T-helper 2 cell treated with Interferon-gamma antibody and Interleukin-4, amounts not matched to agents 5 μg/mL and 100 μg/mL, for 36 hours (primary cell): ENCODE results near the gene FAM217A.
"Not testable (repeated sequence)": the region's sequence is repeated elsewhere in the genome, so short reads cannot be mapped to it uniquely, and the experiment has no call there.

Experiments used
- DNase-seq: peaks from one replicate; pipeline ENCODE4 v3.0.0; 2021; ENCODE audit warnings: low spot score
- H3K27ac Mint-ChIP-seq: one replicate; pipeline ENCODE4 v1.8.0; 2021; ENCODE audit warnings: mild to moderate bottlenecking, mixed read lengths
- H3K27me3 Mint-ChIP-seq: one replicate; pipeline ENCODE4 v1.8.0; 2021; ENCODE audit warnings: low read depth, mixed read lengths
- H3K36me3 Mint-ChIP-seq: one replicate; pipeline ENCODE4 v1.8.0; 2021; ENCODE audit warnings: low read depth, mixed read lengths
- H3K4me1 Mint-ChIP-seq: one replicate; pipeline ENCODE4 v1.8.0; 2021; ENCODE audit warnings: low read depth, mixed read lengths
- H3K4me3 Mint-ChIP-seq: one replicate; pipeline ENCODE4 v1.8.0; 2022; ENCODE audit warnings: mild to moderate bottlenecking, moderate library complexity, mixed read lengths
- H3K9me3 Mint-ChIP-seq: one replicate; pipeline ENCODE4 v1.8.0; 2021; ENCODE audit warnings: mixed read lengths

The FAM217A gene

DNA sequence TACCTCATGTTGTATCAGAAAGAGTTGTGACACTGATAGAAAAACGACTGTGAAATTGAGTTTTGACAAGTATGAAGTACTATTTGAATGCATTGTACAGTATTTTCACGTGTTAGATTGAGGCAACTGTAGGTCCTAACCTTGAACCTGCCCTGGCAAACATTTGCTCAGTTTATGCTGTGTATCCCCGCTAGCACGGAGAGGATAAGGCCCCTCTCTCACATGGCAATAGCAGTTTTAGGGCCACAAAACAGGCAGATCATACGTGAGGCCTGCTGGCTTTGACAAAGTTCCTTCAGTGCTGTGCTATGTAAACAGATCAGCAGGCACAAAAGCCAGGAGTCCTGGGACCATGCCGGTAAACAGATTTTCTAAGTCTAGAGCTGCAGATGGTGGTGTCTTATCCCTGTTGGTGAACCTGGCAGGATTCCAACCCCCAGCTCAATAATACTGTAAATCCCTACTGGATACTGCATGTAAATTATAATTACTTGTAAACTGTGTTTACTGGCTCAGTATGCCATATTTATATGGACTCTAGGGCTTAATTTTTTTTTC is 23.8 kb upstream of the FAM217A start:
- Mint-ChIP-seq H3K4me3 (no peak overlapping the region), H3K27ac (no peak overlapping the region), H3K27me3 (peaks cover 18% of the 10 kb centered on the region), H3K4me1 (no peaks in the 10 kb centered on the region), H3K36me3 (no peaks in the 10 kb centered on the region), H3K9me3 (no peaks in the 10 kb centered on the region)
- no peak for DNase-seq

DNA sequence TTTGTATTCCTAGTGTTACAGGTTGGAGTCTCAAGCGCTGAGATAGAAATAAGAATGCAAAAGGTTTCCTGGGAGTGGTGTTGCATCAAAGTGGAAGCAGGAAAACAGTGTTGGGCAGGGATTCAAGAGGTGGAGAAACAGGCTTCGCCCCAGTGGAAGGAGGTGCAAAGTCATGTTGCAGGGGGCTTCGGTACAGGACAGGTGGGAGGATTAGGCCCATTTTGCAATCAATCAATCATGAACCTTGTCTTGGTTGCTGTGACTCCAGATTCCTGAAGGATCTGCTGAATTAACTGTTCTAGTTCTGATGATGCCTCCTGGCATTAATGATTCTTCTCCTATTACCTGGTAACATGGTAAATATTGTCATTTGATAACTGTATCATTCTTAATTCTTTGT is 22.4 kb upstream of the FAM217A start:
- H3K27ac Mint-ChIP-seq, result no peak overlapping the region
- no peaks in the 10 kb centered on the region for H3K9me3 Mint-ChIP-seq
- peaks cover 12% of the 10 kb centered on the region for H3K27me3 Mint-ChIP-seq
- no peaks in the 10 kb centered on the region for H3K4me1 Mint-ChIP-seq
- H3K4me3 Mint-ChIP-seq, result no peak overlapping the region
- no peak for DNase-seq
- H3K36me3 Mint-ChIP-seq, result no peaks in the 10 kb centered on the region

- Mint-ChIP-seq H3K27me3 (peaks cover 6% of the 10 kb centered on the region), H3K27ac (no peak overlapping the region), H3K4me1 (no peaks in the 10 kb centered on the region), H3K36me3 (no peaks in the 10 kb centered on the region), H3K4me3 (no peak overlapping the region), H3K9me3 (no peaks in the 10 kb centered on the region)
- DNase-seq, result no peak
Measured at GRCh38 chr6:4100655-4101054, 21.7 kb upstream of the FAM217A start.

GRCh38 chr6:4093288-4093687 is 14.4 kb upstream of the FAM217A start:
- Mint-ChIP-seq H3K27ac (no peak overlapping the region), H3K27me3 (peaks cover 3% of the 10 kb centered on the region), H3K4me1 (no peaks in the 10 kb centered on the region), H3K4me3 (no peak overlapping the region), H3K36me3 (no peaks in the 10 kb centered on the region), H3K9me3 (no peaks in the 10 kb centered on the region)
- no peak for DNase-seq

- no peak overlapping the region for H3K4me3 Mint-ChIP-seq
- no peaks in the 10 kb centered on the region for H3K9me3 Mint-ChIP-seq
- no peaks in the 10 kb centered on the region for H3K36me3 Mint-ChIP-seq
- DNase-seq, result no peak
- H3K27me3 Mint-ChIP-seq, result peaks cover 3% of the 10 kb centered on the region
- no peaks in the 10 kb centered on the region for H3K4me1 Mint-ChIP-seq
- no peak overlapping the region for H3K27ac Mint-ChIP-seq
Measured at GRCh38 chr6:4091941-4092340, 13.0 kb upstream of the FAM217A start.

GRCh38 chr6:4090043-4090442 is 11.1 kb upstream of the FAM217A start:
- not testable (repeated sequence) for H3K36me3 Mint-ChIP-seq, H3K9me3 Mint-ChIP-seq, H3K4me1 Mint-ChIP-seq, H3K27ac Mint-ChIP-seq, H3K27me3 Mint-ChIP-seq, H3K4me3 Mint-ChIP-seq, DNase-seq

DNA sequence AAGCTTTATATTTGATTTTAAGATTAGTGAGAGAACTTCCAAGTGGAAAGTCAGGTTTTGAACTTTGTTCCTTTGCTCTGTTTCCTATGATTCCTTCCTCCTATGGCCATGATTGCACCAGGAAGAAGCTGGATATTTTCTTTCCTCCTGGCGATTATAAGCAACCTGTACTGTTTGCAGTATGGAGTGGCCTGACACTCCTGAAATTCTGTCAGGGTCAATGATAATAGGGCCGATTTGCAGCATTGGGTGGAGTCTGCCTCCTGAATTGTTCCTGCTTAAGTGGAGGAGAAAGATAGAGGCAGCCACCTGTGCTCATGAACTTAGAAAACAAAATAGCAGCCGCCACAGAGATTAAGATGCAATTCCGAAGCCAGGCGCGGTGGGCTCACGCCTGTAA is 9.8 kb upstream of the FAM217A start:
- H3K36me3 Mint-ChIP-seq, result no peaks in the 10 kb centered on the region

DNA sequence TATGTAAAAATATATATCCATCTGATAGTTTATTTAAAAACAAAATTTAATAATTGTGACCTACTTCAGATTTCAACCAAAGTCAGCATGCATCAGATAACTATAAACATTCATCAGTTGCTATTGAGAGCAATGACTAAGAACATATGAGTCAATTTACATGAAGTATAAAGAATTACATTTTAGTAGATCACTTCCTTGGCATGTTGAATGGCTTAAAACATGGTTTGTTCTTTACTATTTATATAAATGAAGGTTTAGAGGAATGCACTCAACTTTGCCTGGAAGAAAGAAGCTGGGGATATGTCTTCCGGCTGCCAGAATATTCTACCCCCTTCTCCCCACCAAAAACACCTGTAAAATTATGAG is 6.4 kb upstream of the FAM217A start:
- no peak overlapping the region for H3K4me3 Mint-ChIP-seq
- H3K27ac Mint-ChIP-seq, result no peak overlapping the region
- peaks cover 6% of the 10 kb centered on the region for H3K27me3 Mint-ChIP-seq
- H3K9me3 Mint-ChIP-seq, result no peaks in the 10 kb centered on the region
- H3K36me3 Mint-ChIP-seq, result no peaks in the 10 kb centered on the region
- DNase-seq, result no peak
- H3K4me1 Mint-ChIP-seq, result no peaks in the 10 kb centered on the region

More for the DNA sequence above, 9.8 kb upstream of the FAM217A start:
- H3K4me1 Mint-ChIP-seq, result no peaks in the 10 kb centered on the region
- DNase-seq, result no peak
- peaks cover 6% of the 10 kb centered on the region for H3K27me3 Mint-ChIP-seq
- no peak overlapping the region for H3K27ac Mint-ChIP-seq
- H3K4me3 Mint-ChIP-seq, result no peak overlapping the region
- H3K9me3 Mint-ChIP-seq, result no peaks in the 10 kb centered on the region

DNA sequence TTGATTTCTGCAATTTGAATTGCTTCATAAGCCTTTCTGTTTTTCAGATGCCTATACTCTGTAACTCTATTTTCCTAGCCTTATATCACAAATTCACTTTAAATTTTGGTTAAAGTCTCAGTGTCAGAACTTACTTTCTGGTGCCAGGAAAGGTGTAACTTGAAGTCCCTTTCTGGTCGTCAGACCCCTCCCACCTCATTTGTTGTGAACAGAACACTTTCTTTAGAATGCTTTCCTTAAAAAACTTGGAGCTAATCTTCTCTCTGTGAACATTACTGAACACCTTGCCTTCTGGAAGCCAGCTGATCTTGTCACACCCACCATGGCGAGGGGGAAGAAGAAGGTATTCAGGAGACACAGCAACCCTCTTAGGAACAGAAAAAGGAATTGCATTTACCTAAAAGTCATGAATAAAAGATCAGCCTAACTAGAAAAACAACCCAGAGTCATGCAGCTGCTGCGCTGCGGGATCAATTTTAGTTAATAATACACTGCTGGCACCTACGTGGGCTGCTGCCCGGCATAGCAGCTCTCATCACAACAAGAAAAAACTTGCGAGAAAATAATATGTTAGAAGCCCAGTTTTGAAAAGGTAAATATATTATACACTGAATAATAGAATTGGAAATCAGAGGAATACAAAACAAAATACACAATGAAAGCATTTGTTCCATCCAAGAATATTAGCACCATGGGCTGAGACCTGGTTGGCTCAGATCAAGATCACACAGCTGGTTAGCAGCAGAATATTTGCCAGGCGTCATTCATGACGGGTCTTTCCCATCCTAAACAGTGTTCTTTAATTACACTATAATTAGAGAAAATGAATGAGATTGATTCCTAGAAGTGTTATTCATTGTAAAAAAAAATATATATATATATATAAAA is 5.8 kb upstream of the FAM217A start:
- H3K9me3 Mint-ChIP-seq, result no peaks in the 10 kb centered on the region
- H3K27me3 Mint-ChIP-seq, result peaks cover 6% of the 10 kb centered on the region
- no peaks in the 10 kb centered on the region for H3K36me3 Mint-ChIP-seq
- no peaks in the 10 kb centered on the region for H3K4me1 Mint-ChIP-seq
- no peak overlapping the region for H3K27ac Mint-ChIP-seq
- no peak for DNase-seq
- no peak overlapping the region for H3K4me3 Mint-ChIP-seq

- Mint-ChIP-seq H3K4me3 (no peak overlapping the region), H3K4me1 (peaks cover 2% of the 10 kb centered on the region), H3K27ac (no peak overlapping the region), H3K36me3 (no peaks in the 10 kb centered on the region), H3K27me3 (no peaks in the 10 kb centered on the region), H3K9me3 (no peaks in the 10 kb centered on the region)
- DNase-seq, result no peak
Measured at GRCh38 chr6:4074478-4075235, 4.3 kb downstream of the FAM217A start.

DNA sequence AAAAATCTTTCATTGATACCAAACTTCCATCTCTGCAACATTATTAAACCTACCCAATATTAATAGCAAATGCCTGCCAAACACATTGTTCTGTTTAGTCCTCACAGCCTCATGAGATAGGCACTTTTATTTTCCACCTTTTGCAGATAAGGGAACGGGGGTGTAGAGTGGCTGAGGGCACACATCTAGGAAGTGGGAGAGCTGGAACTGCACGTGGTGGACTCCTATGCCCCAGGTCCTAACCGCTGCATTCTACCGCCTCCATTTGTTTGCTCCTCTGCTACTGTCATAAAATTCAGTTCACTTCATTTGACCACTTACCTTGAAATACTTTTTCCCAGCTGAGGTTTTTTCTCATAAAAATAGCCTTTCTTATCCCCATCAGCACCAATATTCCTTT is 7.6 kb downstream of the FAM217A start:
- no peak for DNase-seq
- H3K4me3 Mint-ChIP-seq, result no peak overlapping the region
- H3K27ac Mint-ChIP-seq, result no peak overlapping the region
- no peaks in the 10 kb centered on the region for H3K9me3 Mint-ChIP-seq
- peaks cover 4% of the 10 kb centered on the region for H3K36me3 Mint-ChIP-seq
- H3K27me3 Mint-ChIP-seq, result no peaks in the 10 kb centered on the region
- H3K4me1 Mint-ChIP-seq, result peaks cover 7% of the 10 kb centered on the region

- H3K9me3 Mint-ChIP-seq, result no peaks in the 10 kb centered on the region
- no peaks in the 10 kb centered on the region for H3K27me3 Mint-ChIP-seq
- peaks cover 23% of the 10 kb centered on the region for H3K36me3 Mint-ChIP-seq
- no peak for DNase-seq
- H3K4me1 Mint-ChIP-seq, result peaks cover 7% of the 10 kb centered on the region
- no peak overlapping the region for H3K4me3 Mint-ChIP-seq
- H3K27ac Mint-ChIP-seq, result no peak overlapping the region
Measured at GRCh38 chr6:4069199-4069598, 9.7 kb downstream of the FAM217A start.

GRCh38 chr6:4067673-4068072 is 11.3 kb downstream of the FAM217A start:
- Mint-ChIP-seq H3K4me3 (no peak overlapping the region), H3K27ac (no peak overlapping the region), H3K27me3 (no peaks in the 10 kb centered on the region), H3K9me3 (no peaks in the 10 kb centered on the region), H3K4me1 (peaks cover 11% of the 10 kb centered on the region), H3K36me3 (peaks cover 36% of the 10 kb centered on the region)
- no peak for DNase-seq

DNA sequence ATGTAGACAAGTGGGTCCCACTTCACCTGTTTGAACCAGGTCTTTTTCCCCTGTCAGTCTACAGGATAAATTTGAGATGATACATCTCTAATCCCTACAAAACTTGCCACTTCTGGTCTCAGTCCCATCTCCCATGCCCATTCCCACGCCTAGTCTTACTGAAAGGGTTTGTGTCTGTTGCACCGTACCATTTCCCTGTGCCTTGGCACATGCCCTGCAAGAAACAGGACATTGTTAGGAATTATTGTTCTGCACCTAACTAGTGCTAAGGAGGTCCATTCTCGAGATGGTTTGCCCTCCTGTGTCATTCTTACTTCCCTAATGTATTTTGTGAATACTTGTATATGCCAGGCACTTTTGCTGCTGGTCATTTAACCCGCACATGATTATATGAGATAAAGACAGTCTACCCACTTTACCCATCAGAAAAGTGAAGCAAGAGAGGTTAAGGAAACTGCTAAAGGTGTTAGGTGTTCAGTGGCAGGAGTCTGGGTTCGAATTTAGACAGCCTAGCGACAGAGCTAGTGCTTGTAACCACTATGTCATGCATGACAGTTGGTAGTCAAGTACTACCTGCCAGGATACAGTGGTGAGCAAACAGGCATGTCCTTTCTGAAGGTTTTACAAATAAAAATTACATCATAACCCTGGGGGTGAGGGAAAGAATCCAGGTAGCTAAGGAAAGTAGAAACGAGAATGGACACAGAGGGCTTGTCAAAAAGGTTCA is 12.7 kb downstream of the FAM217A start:
- Mint-ChIP-seq H3K36me3 (peaks cover 44% of the 10 kb centered on the region), H3K4me1 (peaks cover 11% of the 10 kb centered on the region), H3K27me3 (no peaks in the 10 kb centered on the region), H3K9me3 (no peaks in the 10 kb centered on the region), H3K27ac (peak overlapping the region; percentile 1), H3K4me3 (no peak overlapping the region)
- DNase-seq, result no peak
